GM21529 (cell line): ENCODE results near the gene TMEM239.

Experiments used
- ATAC-seq: cut with Tn5 transposase; IDR thresholded peaks from one replicate; pipeline ENCODE4 v1.9.1; 2021; ENCODE audit not compliant: unreplicated experiment

The TMEM239 gene

GRCh38 chr20:2846698-2847097 is 30.5 kb downstream of the TMEM239 start:
- ATAC-seq = no peak

- no peak for ATAC-seq
These were observed 31.6 kb downstream of the TMEM239 start for GRCh38 chr20:2847802-2848201.

- ATAC-seq = no peak
These were observed 33.4 kb downstream of the TMEM239 start for GRCh38 chr20:2849529-2849928.

GRCh38 chr20:2851086-2851485 is 34.9 kb downstream of the TMEM239 start:
- no peak for ATAC-seq

- no peak for ATAC-seq
These were observed 42.4 kb downstream of the TMEM239 start for GRCh38 chr20:2858591-2858990.

GRCh38 chr20:2859330-2860121 is 43.4 kb downstream of the TMEM239 start:
- ATAC-seq = no peak

GRCh38 chr20:2864626-2865025 is 48.5 kb downstream of the TMEM239 start:
- no peak for ATAC-seq

GRCh38 chr20:2865101-2865500 is 48.9 kb downstream of the TMEM239 start:
- no peak for ATAC-seq

GRCh38 chr20:2865630-2866029 is 49.5 kb downstream of the TMEM239 start:
- no peak for ATAC-seq

GRCh38 chr20:2866236-2866635 is 50.1 kb downstream of the TMEM239 start:
- no peak for ATAC-seq

- no peak for ATAC-seq
These were observed 51.1 kb downstream of the TMEM239 start for GRCh38 chr20:2867081-2867864.
